Measurements from ENCODE around the gene SLC1A5. TPM values are rescaled to one million over a fixed set of nuclear protein-coding genes. Genes with fewer than 3 reads are reported as not detected.

SLC1A5 gene
- total RNA-seq, 6 experiments from 2014 or later, result 1.8 to 8.0 (median 4.4) TPM

DNA sequence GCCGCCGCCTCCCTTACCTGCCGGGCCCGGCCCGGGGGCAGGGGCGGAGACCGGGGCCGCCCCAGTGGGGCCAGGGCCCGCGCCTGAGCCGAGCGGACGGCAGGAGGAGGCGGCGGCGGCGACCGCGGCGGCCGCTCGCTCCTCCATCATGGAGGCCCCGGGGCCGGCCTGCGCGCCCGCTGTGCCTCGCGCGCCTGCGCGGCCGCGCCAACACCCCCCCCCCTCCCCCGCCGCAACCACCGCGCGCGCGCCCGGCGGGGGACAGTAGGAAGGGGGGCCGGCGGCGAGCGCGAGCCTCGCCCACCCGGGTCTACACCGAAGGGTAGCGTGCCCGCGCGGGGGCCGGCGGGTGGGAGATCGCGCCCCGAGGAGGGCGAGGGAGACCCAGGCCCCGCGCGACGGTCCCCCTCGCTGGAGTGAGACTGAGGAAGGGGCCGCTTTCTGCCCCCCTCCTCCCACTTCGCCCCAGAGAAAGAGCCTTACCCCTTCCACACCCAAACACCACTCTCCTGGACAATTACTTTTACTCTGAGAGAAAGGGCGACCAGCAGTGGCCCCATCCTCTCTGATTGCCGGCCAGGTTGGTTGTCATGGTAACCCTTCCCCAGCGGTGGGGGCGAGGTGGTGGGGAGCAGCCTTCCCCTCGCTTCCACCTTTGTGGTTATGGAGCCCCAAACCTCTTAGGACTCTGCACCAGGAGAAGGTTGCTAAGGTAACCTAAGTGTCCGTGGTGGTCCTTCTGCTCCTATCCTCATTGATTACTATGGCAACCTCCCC is 41.9 kb downstream of the SLC1A5 start, which contains the start of gene STRN4:
Gene STRN4 (minus strand): TSS at position 170 of the 777 bp plus-strand sequence. CDS start 20 bp downstream, at position 150.
- H3K27me3 ChIP-seq, result no peaks in the 10 kb centered on the region
- peak within 1 kb of the TSS; percentile 76 to 94 (median 87) for H3K27ac ChIP-seq
- peaks cover 0 to 29% (median 0%) of the 10 kb centered on the region in 4 donors for H3K4me1 ChIP-seq
- ATAC-seq, result peak; percentile 48 to 68 (median 59)
- H3K36me3 ChIP-seq, result no peaks in the 10 kb centered on the region
- peak within 1 kb of the TSS; percentile 92 to 98 (median 97) for H3K4me3 ChIP-seq
- no peaks in the 10 kb centered on the region for H3K9me3 ChIP-seq
- DNase-seq, result no peak
- WGBS (ENCODE audit: insufficient coverage, low coverage, low lambda C conversion rate, missing lambda C conversion rate), result 7% methylated on average over 5 of the region's 74 CpGs
- TF ChIP-seq, protein P1, sequence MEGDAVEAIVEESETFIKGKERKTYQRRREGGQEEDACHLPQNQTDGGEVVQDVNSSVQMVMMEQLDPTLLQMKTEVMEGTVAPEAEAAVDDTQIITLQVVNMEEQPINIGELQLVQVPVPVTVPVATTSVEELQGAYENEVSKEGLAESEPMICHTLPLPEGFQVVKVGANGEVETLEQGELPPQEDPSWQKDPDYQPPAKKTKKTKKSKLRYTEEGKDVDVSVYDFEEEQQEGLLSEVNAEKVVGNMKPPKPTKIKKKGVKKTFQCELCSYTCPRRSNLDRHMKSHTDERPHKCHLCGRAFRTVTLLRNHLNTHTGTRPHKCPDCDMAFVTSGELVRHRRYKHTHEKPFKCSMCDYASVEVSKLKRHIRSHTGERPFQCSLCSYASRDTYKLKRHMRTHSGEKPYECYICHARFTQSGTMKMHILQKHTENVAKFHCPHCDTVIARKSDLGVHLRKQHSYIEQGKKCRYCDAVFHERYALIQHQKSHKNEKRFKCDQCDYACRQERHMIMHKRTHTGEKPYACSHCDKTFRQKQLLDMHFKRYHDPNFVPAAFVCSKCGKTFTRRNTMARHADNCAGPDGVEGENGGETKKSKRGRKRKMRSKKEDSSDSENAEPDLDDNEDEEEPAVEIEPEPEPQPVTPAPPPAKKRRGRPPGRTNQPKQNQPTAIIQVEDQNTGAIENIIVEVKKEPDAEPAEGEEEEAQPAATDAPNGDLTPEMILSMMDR (IDR thresholded peaks at IDR 0.05), result no peak
- TF ChIP-seq POLR2A (IDR thresholded peaks at IDR 0.05), result peak; percentile 61
- intact Hi-C loops (cut with DNase I), result no loop called here

DNA sequence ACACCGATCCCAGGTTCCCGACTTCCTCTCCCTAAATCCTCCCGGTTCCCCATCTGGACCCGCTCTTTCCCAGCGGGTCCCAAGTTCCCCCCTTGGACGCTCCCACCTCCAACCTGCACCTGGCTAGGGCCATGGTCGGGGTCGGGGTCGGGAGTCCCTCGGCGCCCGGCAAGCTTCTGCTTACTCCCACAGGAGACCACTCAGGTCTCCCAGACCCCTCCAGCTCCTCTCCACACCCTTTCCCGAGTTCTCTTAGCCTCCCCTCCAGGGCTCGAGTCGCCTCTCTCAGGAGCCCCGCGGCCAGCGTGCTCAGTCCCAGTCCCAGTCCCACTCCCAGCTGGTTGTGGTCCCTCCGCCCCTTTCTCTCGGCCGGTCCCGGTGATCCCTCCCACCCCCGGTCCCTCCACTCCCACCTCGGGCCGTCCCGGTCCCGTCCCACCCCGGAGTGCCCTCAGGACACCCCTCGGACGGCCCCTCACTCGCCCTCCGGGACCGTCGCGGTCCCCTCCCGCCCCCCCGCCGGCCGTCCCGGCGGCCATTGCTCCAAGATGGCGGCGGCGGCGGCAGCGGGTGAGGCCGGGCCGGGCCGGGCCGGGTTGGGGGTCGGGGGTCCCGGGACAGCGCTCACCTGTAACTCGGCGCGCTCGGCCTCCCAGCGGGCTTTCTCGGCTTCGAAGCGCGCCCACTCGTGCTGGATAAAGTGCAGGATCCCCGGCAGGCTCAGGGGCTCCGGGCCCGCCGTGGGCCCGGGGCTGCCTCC is 42.7 kb downstream of the SLC1A5 start, which contains the start of gene FKRP:
Gene FKRP (plus strand): TSS at position 537 of the 760 bp plus-strand sequence. CDS start 9,394 bp downstream, outside the sequence.
- DNase-seq (no peak), ATAC-seq (peak; percentile 39 to 47 (median 42))
- no peak for TF ChIP-seq POLR2A (IDR thresholded peaks at IDR 0.05)
- TF ChIP-seq, protein P1 (IDR thresholded peaks at IDR 0.05), result no peak
- H3K4me1 ChIP-seq, result peaks cover 0 to 29% (median 0%) of the 10 kb centered on the region in 4 donors
- H3K4me3 ChIP-seq, result peak within 1 kb of the TSS; percentile 92 to 98 (median 97)
- H3K36me3 ChIP-seq, result no peaks in the 10 kb centered on the region
- WGBS (ENCODE audit: insufficient coverage, low coverage, low lambda C conversion rate, missing lambda C conversion rate), result under 1% methylated on average over 37 of the region's 68 CpGs
- H3K27ac ChIP-seq, result peak within 1 kb of the TSS; percentile 76 to 94 (median 87)
- no peaks in the 10 kb centered on the region for H3K27me3 ChIP-seq
- H3K9me3 ChIP-seq, result no peaks in the 10 kb centered on the region
- intact Hi-C loops (cut with DNase I), result no loop called here

DNA sequence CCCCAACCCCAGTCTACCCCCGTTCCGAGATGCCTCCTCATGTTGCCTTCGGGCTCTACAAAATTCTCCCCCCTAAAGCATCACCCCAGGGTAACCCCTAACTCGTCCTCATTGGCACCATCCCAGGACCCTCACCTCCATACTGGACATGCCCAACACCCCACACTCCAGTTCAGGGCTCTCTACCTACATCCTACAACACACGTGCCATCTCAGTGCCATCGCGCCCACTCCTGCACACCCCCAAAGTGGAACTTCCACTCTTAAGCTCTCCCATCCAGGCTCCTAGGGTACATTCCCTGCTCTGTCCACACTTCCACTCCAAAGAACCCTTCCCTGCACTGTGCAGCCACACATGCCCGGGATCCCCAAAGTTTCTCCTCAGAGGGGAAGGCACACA is 43.4 kb downstream of the SLC1A5 start:
- Histone ChIP-seq H3K4me3 (peak overlapping the region; percentile 92 to 98 (median 97)), H3K27ac (peak overlapping the region in 2 of 3 donors; percentile 87 to 94), H3K4me1 (peaks cover 0 to 30% (median 0%) of the 10 kb centered on the region in 4 donors), H3K9me3 (no peaks in the 10 kb centered on the region), H3K36me3 (no peaks in the 10 kb centered on the region), H3K27me3 (no peaks in the 10 kb centered on the region)
- 32% methylated on average over 8 of the region's 8 CpGs for whole genome bisulfite sequencing (ENCODE audit: insufficient coverage, low coverage, low lambda C conversion rate, missing lambda C conversion rate)
- ATAC-seq (peak in 3 of 4 donors; percentile 6 to 14 (median 12)), DNase-seq (no peak)
- TF ChIP-seq, protein P1 (IDR thresholded peaks at IDR 0.05), result no peak
- TF ChIP-seq POLR2A (IDR thresholded peaks at IDR 0.05), result no peak
- intact Hi-C loops (cut with DNase I), result no loop called here

DNA sequence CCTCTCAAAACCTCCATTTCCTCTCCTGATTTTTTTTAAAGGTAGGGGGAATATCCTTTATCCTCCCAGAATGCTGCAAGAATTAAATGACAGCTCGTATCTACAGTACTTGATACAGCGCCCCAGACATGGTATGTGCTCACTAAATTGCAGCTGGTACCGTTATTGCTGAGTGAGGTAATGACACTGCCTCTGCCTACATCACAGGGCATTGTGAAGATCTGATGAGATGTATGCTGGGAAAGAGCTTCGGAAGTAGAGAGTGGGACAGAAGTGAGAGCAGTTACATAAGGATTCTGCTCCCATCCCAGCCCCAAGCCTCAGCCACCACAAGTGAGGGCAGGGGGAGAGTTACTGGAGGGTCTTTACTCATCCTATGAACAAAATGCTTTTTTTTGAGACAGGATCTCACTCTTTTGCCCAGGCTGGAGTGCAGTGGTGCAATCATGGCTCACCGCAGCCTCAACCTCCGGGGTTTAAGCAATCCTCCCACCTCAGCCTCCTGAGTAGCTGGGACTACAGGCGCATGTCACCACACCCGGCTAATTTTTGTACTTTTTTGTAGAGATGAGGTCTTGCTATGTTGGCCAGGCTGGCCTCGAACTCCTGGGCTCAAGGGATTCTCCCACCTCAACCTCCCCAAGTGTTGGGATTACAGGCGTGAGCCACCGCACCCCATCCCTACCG is 44.2 kb downstream of the SLC1A5 start:
- Histone ChIP-seq H3K27me3 (no peaks in the 10 kb centered on the region), H3K4me1 (peaks cover 0 to 39% (median under 1%) of the 10 kb centered on the region in 4 donors), H3K27ac (no peak overlapping the region), H3K36me3 (no peaks in the 10 kb centered on the region), H3K9me3 (no peaks in the 10 kb centered on the region), H3K4me3 (no peak overlapping the region)
- intact Hi-C loops (cut with DNase I), result no loop called here
- ATAC-seq, result no peak
- DNase-seq, result no peak
- WGBS (ENCODE audit: insufficient coverage, low coverage, low lambda C conversion rate, missing lambda C conversion rate), result 83% methylated on average over 6 of the region's 12 CpGs
- no peak for TF ChIP-seq POLR2A (IDR thresholded peaks at IDR 0.05)
- TF ChIP-seq, protein P1 (IDR thresholded peaks at IDR 0.05), result no peak
